ENCODE results near the gene KCNQ2.

The KCNQ2 gene

DNA sequence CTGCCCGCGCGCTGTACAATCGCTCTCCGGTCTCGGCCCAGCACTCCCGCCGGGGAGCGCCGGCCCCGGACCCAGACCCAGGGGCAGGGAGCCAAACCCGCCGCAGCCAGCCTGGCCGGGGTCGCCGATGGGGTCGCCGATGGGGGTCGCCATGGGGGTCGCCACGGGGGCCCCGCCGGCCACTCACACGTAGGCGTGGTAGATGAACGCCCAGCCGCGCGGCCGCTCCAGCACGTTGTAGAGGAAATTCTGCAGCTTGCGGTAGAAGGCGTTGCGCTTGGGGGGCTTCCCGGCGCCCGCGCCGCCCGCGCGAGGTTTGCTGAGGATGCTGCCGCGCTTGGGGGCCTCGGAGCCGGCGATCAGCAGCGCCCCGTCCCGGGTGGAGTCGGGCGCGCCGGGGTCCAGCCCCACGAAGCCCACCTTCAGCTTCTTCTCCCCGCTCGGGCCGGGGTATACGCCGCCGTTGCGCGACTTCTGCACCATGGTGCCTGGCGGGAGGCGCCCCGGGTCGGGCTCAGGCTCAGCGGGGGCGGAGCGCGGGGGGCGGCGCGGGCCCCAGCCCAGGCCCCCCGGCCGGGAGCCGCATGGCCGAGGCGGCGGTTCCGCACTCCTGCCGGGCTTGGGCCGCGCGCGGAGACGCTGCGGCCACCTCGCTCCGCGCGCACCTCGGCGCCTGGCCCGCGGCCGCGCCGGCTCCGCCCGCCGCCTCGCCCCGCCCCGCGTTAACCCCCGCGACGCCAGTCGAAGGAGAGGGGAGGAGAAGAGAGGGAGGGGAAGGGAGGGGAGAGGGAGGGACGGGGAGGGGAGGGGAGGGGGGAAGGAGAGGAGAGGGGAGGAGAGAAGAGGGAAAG is at the start of gene KCNQ2:
KCNQ2 (minus strand) TSS at position 675 of the 851 bp plus-strand sequence; CDS start at position 483, 192 bp downstream.
- H3K36me3 ChIP-seq, result no peaks in the 10 kb centered on the region
- no peak within 1 kb of the TSS for H3K27ac ChIP-seq
- no peaks in the 10 kb centered on the region for H3K9me3 ChIP-seq
- intact Hi-C loops (cut with DNase I; ENCODE audit: low total_unique reads), result no loop called here
- H3K4me3 ChIP-seq, result no peak within 1 kb of the TSS
- peaks cover 0 to 13% (median 9%) of the 10 kb centered on the region in 4 donors for H3K4me1 ChIP-seq
- DNase-seq, result no peak
- peaks cover 0 to 94% of the 10 kb centered on the region in 2 donors for H3K27me3 ChIP-seq
- TF ChIP-seq, protein P1, sequence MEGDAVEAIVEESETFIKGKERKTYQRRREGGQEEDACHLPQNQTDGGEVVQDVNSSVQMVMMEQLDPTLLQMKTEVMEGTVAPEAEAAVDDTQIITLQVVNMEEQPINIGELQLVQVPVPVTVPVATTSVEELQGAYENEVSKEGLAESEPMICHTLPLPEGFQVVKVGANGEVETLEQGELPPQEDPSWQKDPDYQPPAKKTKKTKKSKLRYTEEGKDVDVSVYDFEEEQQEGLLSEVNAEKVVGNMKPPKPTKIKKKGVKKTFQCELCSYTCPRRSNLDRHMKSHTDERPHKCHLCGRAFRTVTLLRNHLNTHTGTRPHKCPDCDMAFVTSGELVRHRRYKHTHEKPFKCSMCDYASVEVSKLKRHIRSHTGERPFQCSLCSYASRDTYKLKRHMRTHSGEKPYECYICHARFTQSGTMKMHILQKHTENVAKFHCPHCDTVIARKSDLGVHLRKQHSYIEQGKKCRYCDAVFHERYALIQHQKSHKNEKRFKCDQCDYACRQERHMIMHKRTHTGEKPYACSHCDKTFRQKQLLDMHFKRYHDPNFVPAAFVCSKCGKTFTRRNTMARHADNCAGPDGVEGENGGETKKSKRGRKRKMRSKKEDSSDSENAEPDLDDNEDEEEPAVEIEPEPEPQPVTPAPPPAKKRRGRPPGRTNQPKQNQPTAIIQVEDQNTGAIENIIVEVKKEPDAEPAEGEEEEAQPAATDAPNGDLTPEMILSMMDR (IDR thresholded peaks at IDR 0.05), result no peak

DNA sequence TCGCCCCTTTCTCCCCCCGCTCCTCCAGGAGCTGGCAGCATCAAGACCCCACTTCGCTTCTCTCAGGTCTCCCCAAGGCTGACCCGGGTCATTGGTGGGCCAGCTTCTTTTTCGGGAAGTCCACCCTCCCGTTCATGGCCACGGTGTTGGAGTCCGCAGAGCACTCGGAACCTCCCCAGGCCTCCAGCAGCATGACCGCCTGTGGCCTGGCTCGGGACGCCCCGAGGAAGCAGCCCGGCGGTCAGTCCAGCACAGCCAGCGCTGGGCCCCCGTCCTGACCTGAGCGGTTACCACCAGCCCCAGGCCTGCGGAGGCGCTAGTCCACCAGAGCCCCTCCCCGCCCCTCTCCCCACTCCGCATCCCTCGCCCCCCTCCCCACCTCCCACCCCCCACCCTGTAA is 49.1 kb upstream of the KCNQ2 start:
- intact Hi-C loops (cut with DNase I; ENCODE audit: low total_unique reads), result loop anchor here (5.0 kb wide), 1 partner anchor 121 kb away; no protein-coding TSS in a partner anchor
- Histone ChIP-seq H3K27ac (peak overlapping the region; percentile 78 to 97), H3K4me3 (peak overlapping the region; percentile 73 to 90), H3K27me3 (no peaks in the 10 kb centered on the region), H3K4me1 (peaks cover 0 to 29% (median 24%) of the 10 kb centered on the region in 4 donors), H3K9me3 (no peaks in the 10 kb centered on the region), H3K36me3 (peaks cover 0 to 21% (median 12%) of the 10 kb centered on the region in 3 donors)
- DNase-seq, result no peak
- TF ChIP-seq, protein P1 (IDR thresholded peaks at IDR 0.05), result no peak

DNA sequence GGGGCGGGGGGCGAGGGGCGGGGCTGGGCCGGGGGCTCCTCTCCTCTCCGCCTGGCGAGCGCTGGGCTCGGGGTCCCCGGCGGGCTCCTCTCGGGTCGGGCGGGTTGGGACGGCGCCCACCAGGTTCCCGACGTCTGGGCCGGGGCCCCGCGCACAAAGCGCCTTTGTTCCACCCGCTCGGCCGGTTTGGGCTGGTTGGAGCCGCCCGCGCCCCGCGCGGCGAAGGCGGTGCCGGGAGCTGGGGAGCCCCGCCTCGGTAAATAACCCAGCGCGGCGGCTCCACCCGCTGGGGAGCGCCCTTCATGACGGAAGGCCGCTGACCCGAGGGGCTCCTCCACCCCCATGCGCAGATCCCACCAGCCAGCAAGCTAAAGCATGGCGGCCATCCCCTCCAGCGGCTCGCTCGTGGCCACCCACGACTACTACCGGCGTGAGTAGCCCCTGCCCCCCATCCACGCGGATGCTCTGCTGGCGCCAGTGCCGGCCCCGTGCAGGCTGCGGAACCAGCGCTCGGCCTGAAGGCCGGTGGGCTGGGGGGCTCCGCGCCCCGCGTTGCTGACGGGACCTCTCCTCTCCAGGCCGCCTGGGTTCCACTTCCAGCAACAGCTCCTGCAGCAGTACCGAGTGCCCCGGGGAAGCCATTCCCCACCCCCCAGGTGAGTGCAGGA is 48.6 kb upstream of the KCNQ2 start:
- H3K36me3 ChIP-seq, result peaks cover 0 to 21% (median 12%) of the 10 kb centered on the region in 3 donors
- TF ChIP-seq, protein P1 (IDR thresholded peaks at IDR 0.05), result no peak
- DNase-seq, result peak; percentile 63 to 82
- H3K27ac ChIP-seq, result peak overlapping the region; percentile 78 to 97
- H3K27me3 ChIP-seq, result no peaks in the 10 kb centered on the region
- intact Hi-C loops (cut with DNase I; ENCODE audit: low total_unique reads), result loop anchor here (5.0 kb wide), 1 partner anchor 121 kb away; no protein-coding TSS in a partner anchor
- peak overlapping the region; percentile 73 to 90 for H3K4me3 ChIP-seq
- no peaks in the 10 kb centered on the region for H3K9me3 ChIP-seq
- H3K4me1 ChIP-seq, result peaks cover 0 to 29% (median 24%) of the 10 kb centered on the region in 4 donors

DNA sequence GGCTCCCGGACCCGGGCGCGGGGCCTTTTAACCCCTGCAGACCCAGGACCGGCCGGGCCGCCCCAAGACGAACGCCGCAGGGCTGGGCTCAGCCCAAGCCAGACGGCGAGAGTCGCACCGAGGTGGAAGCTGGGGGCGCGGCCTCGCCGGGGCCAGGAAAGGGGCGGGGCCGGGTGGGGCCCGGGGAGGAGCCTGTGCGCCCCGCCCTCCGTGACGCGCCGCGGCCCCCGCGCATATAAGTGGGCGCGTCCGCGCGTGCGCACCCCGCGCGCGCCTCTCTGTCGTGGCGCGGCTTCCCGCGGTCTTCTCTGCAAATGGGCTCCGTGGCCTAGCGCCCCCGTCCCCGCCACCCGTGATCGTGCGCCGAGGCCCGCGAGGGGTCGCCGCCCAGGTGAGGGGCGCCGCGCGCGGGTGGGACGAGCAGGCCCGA is 48.1 kb upstream of the KCNQ2 start, which contains the start of gene PPDPF:
PPDPF (plus strand) TSS at position 262 of the 430 bp plus-strand sequence. CDS start 544 bp downstream, outside the sequence.
- peaks cover 0 to 29% (median 24%) of the 10 kb centered on the region in 4 donors for H3K4me1 ChIP-seq
- peaks cover 0 to 21% (median 12%) of the 10 kb centered on the region in 3 donors for H3K36me3 ChIP-seq
- H3K27ac ChIP-seq, result peak within 1 kb of the TSS; percentile 78 to 97
- intact Hi-C loops (cut with DNase I; ENCODE audit: low total_unique reads), result loop anchor here (5.0 kb wide), 1 partner anchor 122 kb away; no protein-coding TSS in a partner anchor
- peak within 1 kb of the TSS; percentile 73 to 90 for H3K4me3 ChIP-seq
- TF ChIP-seq, protein P1 (IDR thresholded peaks at IDR 0.05), result no peak
- H3K27me3 ChIP-seq, result no peaks in the 10 kb centered on the region
- DNase-seq, result peak; percentile 69 to 88
- H3K9me3 ChIP-seq, result no peaks in the 10 kb centered on the region
